CD14-positive monocyte (primary cell): ENCODE measurements around the gene ZNF154. TPM values are rescaled to one million over a fixed set of nuclear protein-coding genes. Genes with fewer than 3 reads are reported as not detected.

Experiments used
- DNase-seq, 3 donors: peaks; one replicate each; pipeline ENCODE4 v3.0.0-alpha.2; 2011 to 2022
- H2AFZ ChIP-seq: 2 replicates; pipeline ENCODE4 v1.6.0; 2012; ENCODE audit warnings: mild to moderate bottlenecking, low read depth, low read length, inconsistent platforms; ENCODE audit not compliant: insufficient read depth, poor library complexity, severe bottlenecking
- H3K27ac ChIP-seq, 2 donors: 1 replicate in 1 of 2; 2 replicates in 1 of 2; pipeline ENCODE4 v1.5.1; 2012 to 2013; ENCODE audit warnings: low read length in 2 of 2, control low read depth in 1 of 2, inconsistent platforms in 1 of 2, low read depth in 1 of 2, mild to moderate bottlenecking in 1 of 2
- H3K27me3 ChIP-seq, 2 donors: one replicate each; pipeline versions ENCODE4 v1.6.0 to v1.6.1; 2011 to 2013; ENCODE audit warnings: low read length in 2 of 2; ENCODE audit not compliant: control insufficient read depth in 2 of 2, insufficient read depth in 2 of 2
- H3K36me3 ChIP-seq, 2 donors: replicated peaks in 1 of 2; 1 replicate in 1 of 2; 2 replicates in 1 of 2; pipeline versions ENCODE4 v1.5.1 to v1.6.1; 2012 to 2013; ENCODE audit warnings: low read length in 2 of 2, control low read depth in 1 of 2, inconsistent platforms in 1 of 2, mild to moderate bottlenecking in 1 of 2; ENCODE audit not compliant: insufficient read depth in 2 of 2, control insufficient read depth in 1 of 2
- H3K4me1 ChIP-seq, 2 donors: 1 replicate in 1 of 2; 2 replicates in 1 of 2; pipeline versions ENCODE4 v1.5.1 to v1.6.1; 2012 to 2013; ENCODE audit warnings: low read length in 2 of 2, control low read depth in 1 of 2, inconsistent platforms in 1 of 2, mild to moderate bottlenecking in 1 of 2, moderate library complexity in 1 of 2; ENCODE audit not compliant: insufficient read depth in 2 of 2, control insufficient read depth in 1 of 2
- H3K4me2 ChIP-seq: replicated peaks from 2 replicates; pipeline ENCODE3; 2012; ENCODE audit warnings: low read length, moderate library complexity, mild to moderate bottlenecking; ENCODE audit not compliant: poor library complexity, severe bottlenecking; ENCODE audit errors: extremely low read depth
- H3K4me3 ChIP-seq, 3 experiments: fragments of 200-600 bp in 1 of 3; sonication (generic) in 1 of 3; replicated peaks in 1 of 3; 1 replicate in 2 of 3; 2 replicates in 1 of 3; pipeline ENCODE4 v1.5.1; 2011 to 2013; ENCODE audit warnings: low read length in 3 of 3, mild to moderate bottlenecking in 3 of 3, control low read depth in 2 of 3, low read depth in 2 of 3, inconsistent platforms in 1 of 3, moderate library complexity in 1 of 3
- H3K79me2 ChIP-seq: 2 replicates; pipeline ENCODE4 v1.6.0; 2012; ENCODE audit warnings: mild to moderate bottlenecking, control low read depth, inconsistent platforms, low read length, moderate library complexity; ENCODE audit not compliant: insufficient read depth
- H3K9ac ChIP-seq: 2 replicates; pipeline ENCODE4 v1.6.0; 2017; ENCODE audit warnings: low read length, mild to moderate bottlenecking; ENCODE audit not compliant: insufficient read depth, poor library complexity, severe bottlenecking
- H3K9me3 ChIP-seq, 2 donors: replicated peaks in 1 of 2; 1 replicate in 1 of 2; 2 replicates in 1 of 2; pipeline versions ENCODE4 v1.5.1 to v1.6.1; 2012 to 2013; ENCODE audit warnings: low read length in 2 of 2, control low read depth in 1 of 2; ENCODE audit not compliant: control insufficient read depth in 1 of 2, insufficient read depth in 1 of 2
- H4K20me1 ChIP-seq: 2 replicates; pipeline ENCODE4 v1.6.0; 2012; ENCODE audit warnings: mild to moderate bottlenecking, low read length, control low read depth, moderate library complexity; ENCODE audit not compliant: insufficient read depth
- H3K27ac Mint-ChIP-seq, 7 donors: one replicate each; pipeline ENCODE4 v1.8.0; 2020; ENCODE audit warnings: mild to moderate bottlenecking in 7 of 7, mixed read lengths in 7 of 7, moderate library complexity in 6 of 7, inconsistent platforms in 2 of 7
- H3K27me3 Mint-ChIP-seq, 3 donors: one replicate each; pipeline ENCODE4 v1.8.0; 2021 to 2022; ENCODE audit warnings: low read depth in 3 of 3, mild to moderate bottlenecking in 3 of 3, mixed read lengths in 3 of 3, moderate library complexity in 3 of 3, inconsistent platforms in 1 of 3
- H3K36me3 Mint-ChIP-seq, 2 donors: one replicate each; pipeline ENCODE4 v1.8.0; 2020; ENCODE audit warnings: mixed read lengths in 2 of 2, inconsistent platforms in 1 of 2, mild to moderate bottlenecking in 1 of 2
- H3K4me1 Mint-ChIP-seq: one replicate; pipeline ENCODE4 v1.8.0; 2020; ENCODE audit warnings: mild to moderate bottlenecking, mixed read lengths
- H3K4me3 Mint-ChIP-seq, 2 donors: one replicate each; pipeline ENCODE4 v1.8.0; 2020; ENCODE audit warnings: mild to moderate bottlenecking in 2 of 2, mixed read lengths in 2 of 2, moderate library complexity in 1 of 2
- H3K9me3 Mint-ChIP-seq, 7 donors: one replicate each; pipeline ENCODE4 v1.8.0; 2020 to 2022; ENCODE audit warnings: mixed read lengths in 7 of 7, mild to moderate bottlenecking in 6 of 7, moderate library complexity in 6 of 7, inconsistent platforms in 2 of 7
- WGBS: methylation state at CpG from one replicate; pipeline ENCODE4 v1.1.5; 2013; ENCODE audit warnings: missing lambda C conversion rate; ENCODE audit not compliant: insufficient coverage; 5-methylcytosine and 5-hydroxymethylcytosine counted together
- intact Hi-C, 2 donors: fragments of 100-400 bp; cut with micrococcal nuclease; formaldehyde crosslinking; loops; one replicate each; pipeline versions ENCODE4 v1.15.0 to v1.15.1; 2023
- polyA plus RNA-seq, 3 donors: library from polyadenylated mRNA; depleted of rRNA in 1 of 3; unstranded in 2 of 3; stranded (reverse) in 1 of 3; fragments of 300-500 nt in 2 of 3; fragments of >200 nt in 1 of 3; fragmentation: Illumina TruSeq in 2 of 3; gene quantifications; 1 replicate in 2 of 3; 2 replicates in 1 of 3; pipeline ENCODE4 v1.2.3, GENCODE V29; 2012 to 2021
- TF ChIP-seq, protein P1 (sequence below): fragments of 200-600 bp; IDR thresholded peaks from one replicate; pipeline ENCODE4 v1.8.0; 2022; ENCODE audit warnings: antibody characterized with exemption, mild to moderate bottlenecking

The ZNF154 gene
- polyA plus RNA-seq, 3 donors: 0.52 TPM; not detected in 2

DNA sequence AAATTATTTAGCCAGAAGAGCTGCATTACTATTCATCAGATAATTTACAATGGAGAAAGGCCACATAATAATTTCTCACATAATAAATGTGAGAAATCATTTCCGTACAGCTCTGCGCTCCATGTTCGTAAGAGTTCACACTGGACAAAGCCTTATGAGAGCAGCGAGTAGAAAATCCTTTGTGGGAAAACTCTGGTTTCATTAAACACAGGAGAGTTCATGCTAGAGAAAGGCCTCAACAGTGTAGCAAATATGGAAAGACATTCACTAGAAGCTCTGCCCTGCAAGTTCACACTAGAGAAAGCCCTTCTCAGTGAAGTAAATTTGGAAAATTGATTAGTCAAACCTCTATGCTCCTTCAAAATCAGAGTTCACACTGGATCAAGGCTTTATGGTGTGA lies 46.0 kb upstream of the ZNF154 start:
- peaks cover 68 to 98% of the 10 kb centered on the region in 2 donors for H3K9me3 ChIP-seq
- H3K27me3 ChIP-seq: no peaks in the 10 kb centered on the region
- no peak for DNase-seq
- H3K4me1 ChIP-seq: no peaks in the 10 kb centered on the region
- no peak overlapping the region for H3K9ac ChIP-seq
- TF ChIP-seq, protein P1, sequence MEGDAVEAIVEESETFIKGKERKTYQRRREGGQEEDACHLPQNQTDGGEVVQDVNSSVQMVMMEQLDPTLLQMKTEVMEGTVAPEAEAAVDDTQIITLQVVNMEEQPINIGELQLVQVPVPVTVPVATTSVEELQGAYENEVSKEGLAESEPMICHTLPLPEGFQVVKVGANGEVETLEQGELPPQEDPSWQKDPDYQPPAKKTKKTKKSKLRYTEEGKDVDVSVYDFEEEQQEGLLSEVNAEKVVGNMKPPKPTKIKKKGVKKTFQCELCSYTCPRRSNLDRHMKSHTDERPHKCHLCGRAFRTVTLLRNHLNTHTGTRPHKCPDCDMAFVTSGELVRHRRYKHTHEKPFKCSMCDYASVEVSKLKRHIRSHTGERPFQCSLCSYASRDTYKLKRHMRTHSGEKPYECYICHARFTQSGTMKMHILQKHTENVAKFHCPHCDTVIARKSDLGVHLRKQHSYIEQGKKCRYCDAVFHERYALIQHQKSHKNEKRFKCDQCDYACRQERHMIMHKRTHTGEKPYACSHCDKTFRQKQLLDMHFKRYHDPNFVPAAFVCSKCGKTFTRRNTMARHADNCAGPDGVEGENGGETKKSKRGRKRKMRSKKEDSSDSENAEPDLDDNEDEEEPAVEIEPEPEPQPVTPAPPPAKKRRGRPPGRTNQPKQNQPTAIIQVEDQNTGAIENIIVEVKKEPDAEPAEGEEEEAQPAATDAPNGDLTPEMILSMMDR: no peak
- peaks cover 51 to 100% of the 10 kb centered on the region in 2 donors for H3K36me3 ChIP-seq
- Mint-ChIP-seq H3K9me3 (peaks cover 34 to 97% (median 70%) of the 10 kb centered on the region in 7 donors), H3K27me3 (peaks cover 0 to 2% (median 0%) of the 10 kb centered on the region in 3 donors), H3K36me3 (peaks cover 80 to 84% of the 10 kb centered on the region in 2 donors), H3K4me3 (no peak overlapping the region), H3K4me1 (peaks cover 2% of the 10 kb centered on the region), H3K27ac (no peak overlapping the region)
- H3K4me3 ChIP-seq: peak overlapping the region in 1 of 3 experiments; percentile 25
- H3K4me2 ChIP-seq: no peak overlapping the region
- intact Hi-C loops: no loop called here
- no peak overlapping the region for H3K27ac ChIP-seq
- WGBS: no CpG with 5 or more reads among the region's 4 CpGs
- H3K79me2 ChIP-seq: peaks cover 7% of the 10 kb centered on the region
- no peaks in the 10 kb centered on the region for H4K20me1 ChIP-seq
- no peak overlapping the region for H2AFZ ChIP-seq

DNA sequence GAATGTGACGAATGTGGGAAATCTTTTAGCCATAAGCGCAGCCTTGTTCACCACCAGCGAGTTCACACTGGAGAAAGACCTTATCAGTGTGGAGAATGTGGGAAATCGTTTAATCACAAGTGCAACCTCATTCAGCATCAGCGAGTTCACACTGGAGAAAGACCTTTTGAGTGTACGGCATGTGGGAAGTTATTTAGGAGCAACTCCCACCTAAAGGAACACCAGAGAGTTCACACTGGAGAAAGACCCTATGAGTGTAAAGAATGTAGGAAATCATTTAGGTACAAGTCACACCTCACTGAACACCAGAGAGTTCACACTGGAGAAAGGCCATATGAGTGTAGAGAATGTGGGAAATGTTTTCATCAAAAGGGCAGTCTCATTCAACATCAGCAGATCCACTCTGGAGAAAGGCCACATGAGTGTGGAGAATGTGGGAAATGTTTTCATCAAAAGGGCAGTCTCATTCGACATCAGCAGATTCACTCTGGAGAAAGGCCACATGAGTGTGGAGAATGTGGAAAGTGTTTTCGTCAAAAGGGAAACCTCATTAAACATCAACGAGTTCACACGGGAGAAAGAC lies 45.2 kb upstream of the ZNF154 start:
- Histone ChIP-seq H3K27ac (no peak overlapping the region), H3K79me2 (peaks cover 15% of the 10 kb centered on the region), H3K36me3 (peaks cover 55 to 100% of the 10 kb centered on the region in 2 donors), H4K20me1 (no peaks in the 10 kb centered on the region), H3K4me2 (no peak overlapping the region), H3K4me1 (no peaks in the 10 kb centered on the region), H3K4me3 (peak overlapping the region in 1 of 3 experiments; percentile 25), H3K27me3 (no peaks in the 10 kb centered on the region), H3K9me3 (peaks cover 62 to 98% of the 10 kb centered on the region in 2 donors), H3K9ac (no peak overlapping the region), H2AFZ (no peak overlapping the region)
- Mint-ChIP-seq H3K4me1 (peaks cover 5% of the 10 kb centered on the region), H3K27me3 (peaks cover 0 to 2% (median 0%) of the 10 kb centered on the region in 3 donors), H3K4me3 (no peak overlapping the region), H3K36me3 (peaks cover 82% of the 10 kb centered on the region in 2 donors), H3K27ac (no peak overlapping the region), H3K9me3 (peaks cover 40 to 97% (median 69%) of the 10 kb centered on the region in 7 donors)
- no peak for DNase-seq
- TF ChIP-seq, protein P1: no peak
- intact Hi-C loops: no loop called here
- WGBS: 100% methylated on average over 4 of the region's 10 CpGs
